ENCODE results near the gene UBE2F.
"Not testable (repeated sequence)": the region's sequence is repeated elsewhere in the genome, so short reads cannot be mapped to it uniquely, and the experiment has no call there.

The UBE2F gene

DNA sequence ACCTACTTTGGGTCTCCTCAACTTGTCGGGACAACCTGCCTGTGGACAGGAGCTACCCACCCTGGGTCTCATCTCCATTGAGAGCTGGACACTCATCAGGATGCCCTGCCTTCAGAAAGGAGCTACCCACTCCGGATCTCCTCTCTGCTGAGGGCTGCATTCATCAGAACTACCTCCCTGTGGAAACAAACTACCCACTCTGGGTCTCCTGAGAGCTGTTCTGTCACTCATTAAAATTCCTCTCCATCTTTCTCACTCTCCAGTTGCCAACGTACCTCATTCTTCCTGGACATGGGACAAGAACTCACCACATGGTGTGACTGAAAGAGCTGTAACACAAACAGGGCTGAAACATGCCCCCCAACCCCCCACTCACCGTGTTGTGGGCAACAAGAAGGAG, 22.5 kb upstream of the UBE2F start:
- Histone ChIP-seq H3K9me3 (peaks cover 5% of the 10 kb centered on the region), H3K4me1 (ENCODE audit: control insufficient read depth in 1 of 2, insufficient read depth in 1 of 2, low read depth in 1 of 2, low read length in 1 of 2) (no peaks in the 10 kb centered on the region), H3K36me3 (no peaks in the 10 kb centered on the region), H3K27ac (no peak overlapping the region), H3K4me3 (ENCODE audit: low read depth in 1 of 2, low read length in 1 of 2) (no peak overlapping the region), H3K27me3 (peaks cover 8% of the 10 kb centered on the region)
- TF ChIP-seq, protein P1, sequence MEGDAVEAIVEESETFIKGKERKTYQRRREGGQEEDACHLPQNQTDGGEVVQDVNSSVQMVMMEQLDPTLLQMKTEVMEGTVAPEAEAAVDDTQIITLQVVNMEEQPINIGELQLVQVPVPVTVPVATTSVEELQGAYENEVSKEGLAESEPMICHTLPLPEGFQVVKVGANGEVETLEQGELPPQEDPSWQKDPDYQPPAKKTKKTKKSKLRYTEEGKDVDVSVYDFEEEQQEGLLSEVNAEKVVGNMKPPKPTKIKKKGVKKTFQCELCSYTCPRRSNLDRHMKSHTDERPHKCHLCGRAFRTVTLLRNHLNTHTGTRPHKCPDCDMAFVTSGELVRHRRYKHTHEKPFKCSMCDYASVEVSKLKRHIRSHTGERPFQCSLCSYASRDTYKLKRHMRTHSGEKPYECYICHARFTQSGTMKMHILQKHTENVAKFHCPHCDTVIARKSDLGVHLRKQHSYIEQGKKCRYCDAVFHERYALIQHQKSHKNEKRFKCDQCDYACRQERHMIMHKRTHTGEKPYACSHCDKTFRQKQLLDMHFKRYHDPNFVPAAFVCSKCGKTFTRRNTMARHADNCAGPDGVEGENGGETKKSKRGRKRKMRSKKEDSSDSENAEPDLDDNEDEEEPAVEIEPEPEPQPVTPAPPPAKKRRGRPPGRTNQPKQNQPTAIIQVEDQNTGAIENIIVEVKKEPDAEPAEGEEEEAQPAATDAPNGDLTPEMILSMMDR (IDR thresholded peaks at IDR 0.05), result no peak

DNA sequence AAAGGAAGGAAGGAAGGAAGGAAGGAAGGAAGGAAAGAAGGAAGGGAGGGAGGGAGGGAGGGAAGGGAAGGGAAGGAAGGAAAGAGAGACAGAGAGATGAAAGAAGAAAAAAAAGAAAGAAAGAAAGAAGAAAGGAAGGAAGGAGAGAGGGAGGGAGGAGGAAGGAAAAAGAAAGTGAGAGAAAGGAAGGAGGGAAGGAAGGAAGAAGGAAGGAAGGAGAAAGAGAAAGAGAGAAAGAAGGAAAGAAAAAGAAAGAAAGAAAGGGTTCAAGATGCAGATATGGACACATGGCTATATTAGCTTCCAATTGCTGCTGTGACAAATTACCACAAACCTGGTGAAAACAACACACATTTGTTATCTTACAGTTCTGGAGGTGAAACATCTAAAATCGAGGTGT, 20.4 kb upstream of the UBE2F start:
- H3K9me3 ChIP-seq, result peaks cover 5% of the 10 kb centered on the region
- H3K4me1 ChIP-seq (ENCODE audit: control insufficient read depth in 1 of 2, insufficient read depth in 1 of 2, low read depth in 1 of 2, low read length in 1 of 2), result no peaks in the 10 kb centered on the region
- H3K27ac ChIP-seq, result no peak overlapping the region
- H3K36me3 ChIP-seq, result no peaks in the 10 kb centered on the region
- H3K4me3 ChIP-seq (ENCODE audit: low read depth in 1 of 2, low read length in 1 of 2), result no peak overlapping the region
- peaks cover 8% of the 10 kb centered on the region for H3K27me3 ChIP-seq
- TF ChIP-seq, protein P1 (IDR thresholded peaks at IDR 0.05), result no peak

DNA sequence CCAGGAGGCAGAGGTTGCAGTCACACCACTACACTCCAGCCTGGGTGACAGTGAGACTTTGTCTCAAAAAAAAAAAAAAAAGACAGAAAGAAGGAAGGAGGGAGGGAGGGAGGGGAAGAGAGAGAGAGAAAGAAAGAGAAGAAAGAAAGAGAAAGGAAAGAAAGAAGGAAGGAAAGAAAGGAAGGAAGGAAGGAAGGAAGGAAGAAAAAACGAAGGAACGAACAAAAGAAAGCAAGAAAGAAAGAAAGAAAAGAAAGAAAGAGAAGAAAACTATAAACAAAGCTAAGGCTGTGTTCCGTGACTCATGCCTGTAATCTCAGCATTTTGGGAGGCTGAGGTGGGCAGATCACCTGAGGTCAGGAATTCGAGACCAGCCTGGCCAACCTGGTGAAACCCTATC, 15.5 kb upstream of the UBE2F start:
- not testable (repeated sequence) for H3K27ac ChIP-seq; H3K4me1 ChIP-seq (ENCODE audit: control insufficient read depth in 1 of 2, insufficient read depth in 1 of 2, low read depth in 1 of 2, low read length in 1 of 2); H3K9me3 ChIP-seq; H3K36me3 ChIP-seq; H3K4me3 ChIP-seq (ENCODE audit: low read depth in 1 of 2, low read length in 1 of 2)
- H3K27me3 ChIP-seq, result peaks cover 32% of the 10 kb centered on the region

- no peaks in the 10 kb centered on the region for H3K4me1 ChIP-seq (ENCODE audit: control insufficient read depth in 1 of 2, insufficient read depth in 1 of 2, low read depth in 1 of 2, low read length in 1 of 2)
- H3K36me3 ChIP-seq, result no peaks in the 10 kb centered on the region
- peaks cover 37% of the 10 kb centered on the region for H3K27me3 ChIP-seq
- H3K9me3 ChIP-seq, result no peaks in the 10 kb centered on the region
- H3K4me3 ChIP-seq (ENCODE audit: low read depth in 1 of 2, low read length in 1 of 2), result no peak overlapping the region
- H3K27ac ChIP-seq, result no peak overlapping the region
- TF ChIP-seq, protein P1 (IDR thresholded peaks at IDR 0.05), result no peak
These were observed 14.9 kb upstream of the UBE2F start for GRCh38 chr2:237951878-237952277.

DNA sequence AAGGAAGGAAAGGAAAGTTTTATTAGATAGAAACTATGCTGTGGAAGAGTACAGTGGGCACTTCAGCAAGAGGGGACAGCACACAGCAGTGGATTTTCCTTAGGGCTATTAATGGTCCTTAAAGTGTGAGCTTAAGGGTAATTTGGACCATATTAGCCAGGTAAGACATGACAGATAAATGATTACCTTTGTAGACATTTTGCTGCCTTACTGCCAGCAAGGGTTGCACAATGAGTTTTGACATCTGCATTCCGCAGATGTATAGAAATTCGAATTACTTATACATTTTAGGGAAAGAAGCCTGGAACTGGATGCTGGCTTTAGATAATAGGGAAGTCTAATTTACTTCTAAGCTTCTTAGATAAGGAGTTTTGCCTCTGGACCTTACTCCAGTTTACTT, 14.0 kb upstream of the UBE2F start:
- no peaks in the 10 kb centered on the region for H3K4me1 ChIP-seq (ENCODE audit: control insufficient read depth in 1 of 2, insufficient read depth in 1 of 2, low read depth in 1 of 2, low read length in 1 of 2)
- no peaks in the 10 kb centered on the region for H3K36me3 ChIP-seq
- TF ChIP-seq, protein P1 (IDR thresholded peaks at IDR 0.05), result no peak
- no peak overlapping the region for H3K4me3 ChIP-seq (ENCODE audit: low read depth in 1 of 2, low read length in 1 of 2)
- H3K27me3 ChIP-seq, result peaks cover 47% of the 10 kb centered on the region
- no peak overlapping the region for H3K27ac ChIP-seq
- H3K9me3 ChIP-seq, result no peaks in the 10 kb centered on the region

DNA sequence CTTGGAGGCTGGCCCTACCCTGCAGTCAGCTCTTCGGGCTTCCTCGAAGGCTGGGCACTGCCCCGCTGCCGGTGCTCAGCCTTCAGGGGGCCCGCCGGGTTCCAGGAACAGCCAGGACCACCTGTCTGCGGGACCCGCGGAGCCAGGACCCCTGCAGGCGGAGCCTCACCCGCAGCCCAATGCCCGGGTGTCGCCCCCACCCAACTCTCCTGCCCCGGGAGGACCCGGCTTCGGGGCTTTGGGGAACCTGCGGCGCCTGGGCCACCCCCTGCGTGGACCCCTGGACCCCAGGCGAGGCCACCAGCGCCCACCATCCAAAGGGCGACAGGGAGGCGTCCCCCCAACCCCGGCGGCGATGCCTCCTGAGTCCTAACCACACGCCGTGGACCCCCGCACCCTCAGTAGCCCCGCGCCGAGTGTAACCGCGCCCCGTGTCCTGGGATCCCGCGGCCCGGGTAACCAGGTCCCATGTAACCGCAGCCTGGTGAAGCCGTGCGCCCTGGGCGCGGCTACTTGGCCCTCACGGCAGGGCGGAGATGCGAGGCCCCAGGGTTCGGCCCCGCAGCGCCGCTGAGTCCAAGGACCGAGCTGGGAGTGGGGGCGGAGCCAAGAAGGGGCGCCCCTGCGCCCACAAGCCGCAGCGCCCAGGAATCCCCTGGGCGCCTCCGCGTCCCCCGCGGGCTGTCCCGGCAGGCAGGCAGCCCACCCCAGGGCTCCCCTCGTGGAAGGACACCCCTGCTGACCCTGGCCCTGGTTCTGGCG, 11.0 kb upstream of the UBE2F start:
- no peaks in the 10 kb centered on the region for H3K36me3 ChIP-seq
- no peak overlapping the region for H3K4me3 ChIP-seq (ENCODE audit: low read depth in 1 of 2, low read length in 1 of 2)
- no peaks in the 10 kb centered on the region for H3K9me3 ChIP-seq
- no peaks in the 10 kb centered on the region for H3K4me1 ChIP-seq (ENCODE audit: control insufficient read depth in 1 of 2, insufficient read depth in 1 of 2, low read depth in 1 of 2, low read length in 1 of 2)
- H3K27ac ChIP-seq, result no peak overlapping the region
- TF ChIP-seq, protein P1 (IDR thresholded peaks at IDR 0.05), result no peak
- peaks cover 54% of the 10 kb centered on the region for H3K27me3 ChIP-seq
